Astrocyte of the cerebellum (primary cell): ENCODE measurements around the gene PLEKHG7.
"Not testable (repeated sequence)": the region's sequence is repeated elsewhere in the genome, so short reads cannot be mapped to it uniquely, and the experiment has no call there.

Source experiments
- DNase-seq: peaks from one replicate; pipeline ENCODE4 v3.0.0-alpha.2; 2011; ENCODE audit warnings: low read depth
- H3K4me3 ChIP-seq: 2 replicates; pipeline ENCODE4 v1.5.1; 2011; ENCODE audit warnings: mild to moderate bottlenecking, low read depth, low read length, moderate library complexity
- CTCF ChIP-seq: IDR thresholded peaks from 2 replicates; pipeline ENCODE4 v1.5.1; 2012; ENCODE audit warnings: low read length, low read depth, moderate library complexity, mild to moderate bottlenecking; ENCODE audit errors: missing control alignments
- in situ Hi-C: cut with HindIII; loops from 2 replicates; pipeline ENCODE4 v1.10.0; 2017; ENCODE audit warnings: low sequenced_read_pairs

Gene PLEKHG7

GRCh38 chr12:92665496-92665895, 37.3 kb upstream of the PLEKHG7 start:
- no peak for TF ChIP-seq CTCF
- in situ Hi-C loops: no loop called here
- H3K4me3 ChIP-seq: no peak overlapping the region
- DNase-seq: no peak

DNA sequence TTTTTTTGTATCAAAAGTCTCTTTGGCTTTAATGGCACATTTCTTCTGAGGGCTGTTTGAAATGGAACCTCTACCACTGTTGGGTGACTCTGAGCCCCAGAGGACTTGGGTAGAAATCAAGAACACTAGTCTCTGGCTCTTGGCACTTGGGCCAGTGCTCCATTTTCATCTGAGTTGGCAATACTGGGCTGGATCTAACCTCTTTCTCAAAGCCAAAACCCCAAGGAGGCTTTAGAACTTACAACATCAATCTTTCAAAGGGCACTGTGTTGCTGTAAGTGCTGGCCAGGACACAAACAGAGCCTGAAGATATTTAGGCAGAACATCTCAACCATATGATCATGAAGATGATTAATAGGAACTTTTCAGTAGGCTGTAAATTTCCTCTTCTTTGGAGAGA, 34.0 kb upstream of the PLEKHG7 start:
- in situ Hi-C loops: no loop called here
- no peak for DNase-seq
- TF ChIP-seq CTCF: no peak
- H3K4me3 ChIP-seq: no peak overlapping the region

DNA sequence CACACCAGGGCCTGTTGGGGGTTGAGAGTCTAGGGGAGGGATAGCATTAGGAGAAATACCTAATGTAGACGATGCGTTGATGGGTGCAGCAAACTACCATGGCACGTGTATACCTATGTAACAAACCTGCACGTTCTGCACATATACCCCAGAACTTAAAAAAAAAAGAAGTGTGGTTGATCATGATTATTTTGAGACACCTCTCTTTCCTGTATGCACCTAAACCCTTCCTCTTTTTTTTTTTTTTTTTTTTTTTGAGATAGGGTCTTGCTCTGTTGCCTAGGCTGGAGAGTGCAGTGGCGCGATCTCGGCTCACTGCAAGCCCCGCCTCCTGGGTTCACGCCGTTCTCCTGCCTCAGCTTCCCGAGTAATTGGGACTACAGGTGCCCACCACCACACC, 31.3 kb upstream of the PLEKHG7 start:
- DNase-seq, in situ Hi-C loops, H3K4me3 ChIP-seq: not testable (repeated sequence)

GRCh38 chr12:92673756-92674155, 29.0 kb upstream of the PLEKHG7 start:
- no peak overlapping the region for H3K4me3 ChIP-seq
- TF ChIP-seq CTCF: no peak
- in situ Hi-C loops: no loop called here
- no peak for DNase-seq

- no peak for TF ChIP-seq CTCF
- DNase-seq: no peak
- H3K4me3 ChIP-seq: no peak overlapping the region
- in situ Hi-C loops: no loop called here
Observed at GRCh38 chr12:92674500-92674899, 28.3 kb upstream of the PLEKHG7 start.

GRCh38 chr12:92675092-92675865, 27.5 kb upstream of the PLEKHG7 start:
- DNase-seq: no peak
- no peak overlapping the region for H3K4me3 ChIP-seq
- TF ChIP-seq CTCF: no peak
- in situ Hi-C loops: no loop called here

- no peak for TF ChIP-seq CTCF
- in situ Hi-C loops: no loop called here
- DNase-seq: no peak
- H3K4me3 ChIP-seq: no peak overlapping the region
Observed at GRCh38 chr12:92676710-92677109, 26.1 kb upstream of the PLEKHG7 start.
